GM18520 (cell line): ENCODE data around the gene RBM15B.

Source experiments
- ATAC-seq: cut with Tn5 transposase; IDR thresholded peaks from one replicate; pipeline ENCODE4 v1.9.1; 2021; ENCODE audit not compliant: unreplicated experiment

Gene RBM15B

DNA sequence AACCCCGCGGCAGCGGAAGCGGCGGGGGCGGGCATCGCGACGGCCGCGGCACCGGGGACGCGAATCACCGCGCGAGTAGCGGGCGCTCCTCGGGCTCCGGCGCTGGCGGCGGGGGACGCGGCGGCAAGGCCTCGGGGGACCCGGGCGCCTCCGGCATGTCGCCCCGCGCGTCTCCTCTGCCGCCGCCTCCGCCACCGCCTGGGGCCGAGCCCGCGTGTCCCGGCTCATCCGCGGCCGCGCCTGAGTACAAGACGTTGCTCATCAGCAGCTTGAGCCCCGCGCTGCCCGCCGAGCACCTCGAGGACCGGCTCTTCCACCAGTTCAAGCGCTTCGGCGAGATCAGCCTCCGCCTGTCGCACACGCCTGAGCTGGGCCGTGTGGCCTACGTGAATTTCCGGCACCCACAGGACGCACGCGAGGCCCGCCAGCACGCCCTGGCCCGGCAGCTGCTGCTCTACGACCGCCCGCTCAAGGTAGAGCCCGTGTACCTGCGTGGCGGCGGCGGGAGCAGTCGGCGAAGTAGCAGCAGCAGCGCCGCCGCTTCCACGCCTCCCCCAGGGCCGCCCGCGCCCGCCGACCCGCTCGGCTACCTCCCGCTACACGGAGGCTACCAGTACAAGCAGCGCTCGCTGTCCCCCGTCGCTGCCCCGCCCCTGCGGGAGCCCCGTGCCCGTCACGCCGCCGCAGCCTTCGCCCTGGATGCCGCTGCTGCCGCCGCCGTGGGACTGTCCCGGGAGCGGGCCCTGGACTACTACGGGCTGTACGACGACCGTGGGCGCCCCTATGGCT is 675 bp downstream of the RBM15B start:
- ATAC-seq: peak; percentile 1

DNA sequence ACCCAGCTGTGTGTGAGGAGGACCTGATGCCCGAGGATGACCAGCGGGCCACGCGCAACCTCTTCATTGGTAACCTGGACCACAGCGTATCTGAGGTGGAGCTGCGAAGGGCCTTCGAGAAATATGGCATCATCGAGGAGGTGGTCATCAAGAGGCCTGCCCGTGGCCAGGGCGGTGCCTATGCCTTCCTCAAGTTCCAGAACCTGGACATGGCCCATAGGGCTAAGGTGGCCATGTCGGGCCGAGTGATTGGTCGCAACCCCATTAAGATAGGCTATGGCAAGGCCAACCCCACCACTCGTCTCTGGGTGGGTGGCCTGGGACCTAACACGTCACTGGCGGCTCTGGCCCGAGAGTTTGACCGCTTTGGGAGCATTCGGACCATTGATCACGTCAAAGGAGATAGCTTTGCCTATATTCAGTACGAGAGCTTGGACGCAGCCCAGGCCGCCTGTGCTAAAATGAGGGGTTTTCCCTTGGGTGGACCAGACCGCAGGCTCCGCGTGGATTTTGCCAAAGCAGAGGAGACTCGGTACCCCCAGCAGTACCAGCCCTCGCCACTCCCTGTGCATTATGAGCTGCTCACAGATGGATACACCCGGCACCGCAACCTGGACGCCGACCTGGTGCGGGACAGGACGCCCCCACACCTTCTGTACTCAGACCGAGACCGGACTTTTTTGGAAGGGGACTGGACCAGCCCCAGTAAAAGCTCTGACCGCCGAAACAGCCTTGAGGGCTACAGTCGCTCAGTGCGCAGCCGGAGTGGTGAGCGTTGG is 1.5 kb downstream of the RBM15B start:
- ATAC-seq: no peak

DNA sequence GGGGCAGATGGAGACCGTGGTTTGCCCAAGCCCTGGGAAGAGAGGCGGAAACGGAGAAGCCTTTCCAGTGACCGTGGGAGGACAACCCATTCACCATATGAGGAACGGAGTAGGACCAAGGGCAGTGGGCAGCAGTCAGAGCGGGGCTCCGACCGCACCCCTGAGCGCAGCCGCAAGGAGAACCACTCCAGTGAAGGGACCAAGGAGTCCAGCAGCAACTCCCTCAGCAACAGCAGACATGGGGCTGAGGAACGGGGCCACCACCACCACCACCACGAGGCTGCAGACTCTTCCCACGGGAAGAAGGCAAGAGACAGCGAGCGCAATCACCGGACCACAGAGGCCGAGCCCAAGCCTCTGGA is 2.0 kb downstream of the RBM15B start:
- no peak for ATAC-seq

- no peak for ATAC-seq
Observed at GRCh38 chr3:51393564-51393963, 2.5 kb downstream of the RBM15B start.

DNA sequence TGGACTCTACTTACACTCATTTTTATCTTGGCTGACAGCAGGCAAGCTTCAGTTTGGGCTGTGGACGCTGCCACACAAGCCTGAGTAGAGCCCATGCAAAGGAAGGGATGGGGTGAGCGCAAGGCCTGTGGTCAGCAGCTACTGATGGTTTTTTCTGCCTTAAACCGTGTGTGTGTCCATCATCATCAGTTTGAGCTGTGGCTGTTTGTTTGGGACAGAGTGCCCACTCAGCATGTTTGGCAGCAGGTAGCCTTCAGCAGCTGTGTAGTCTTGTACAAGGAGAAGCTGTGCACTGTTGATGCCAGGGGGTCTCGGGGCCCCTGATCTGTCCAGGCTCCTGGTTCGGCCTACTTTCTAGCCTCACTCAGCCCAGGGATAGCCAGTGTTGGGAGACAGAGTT is 3.5 kb downstream of the RBM15B start:
- ATAC-seq: no peak

DNA sequence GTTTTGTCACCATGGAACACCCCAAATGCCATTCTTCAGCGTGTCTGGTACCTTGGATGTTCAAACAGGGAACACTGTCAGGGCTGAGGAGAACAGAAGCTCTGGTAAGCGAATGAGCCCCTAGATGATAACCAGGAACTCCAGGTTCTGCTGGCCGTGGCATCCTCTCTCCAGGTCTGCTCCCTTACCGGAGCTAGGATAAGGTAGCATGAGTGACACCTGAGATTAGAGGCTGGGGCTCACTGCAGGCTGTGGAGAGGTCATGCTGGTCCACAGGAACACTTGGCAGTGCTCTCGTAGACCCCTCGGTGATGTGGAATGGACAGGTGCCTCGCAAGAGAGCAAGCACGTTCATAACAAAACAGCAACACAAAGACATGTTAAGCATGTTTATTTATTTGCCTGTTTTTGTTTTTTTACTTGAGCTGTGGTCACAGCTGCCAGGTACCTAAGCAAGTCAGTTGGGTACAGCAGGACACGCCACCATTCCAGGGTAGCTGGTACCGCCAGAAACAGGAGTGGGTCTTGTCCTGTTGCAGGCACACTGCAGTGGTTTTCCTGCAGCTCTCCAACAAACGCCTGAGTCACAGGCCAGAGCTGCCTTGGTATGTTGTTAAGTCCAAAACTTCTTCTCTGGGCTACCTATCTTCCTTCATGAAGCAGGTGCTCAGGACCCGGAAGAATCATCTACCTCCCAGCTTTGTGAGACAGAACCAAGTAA is 4.6 kb downstream of the RBM15B start:
- ATAC-seq: no peak

DNA sequence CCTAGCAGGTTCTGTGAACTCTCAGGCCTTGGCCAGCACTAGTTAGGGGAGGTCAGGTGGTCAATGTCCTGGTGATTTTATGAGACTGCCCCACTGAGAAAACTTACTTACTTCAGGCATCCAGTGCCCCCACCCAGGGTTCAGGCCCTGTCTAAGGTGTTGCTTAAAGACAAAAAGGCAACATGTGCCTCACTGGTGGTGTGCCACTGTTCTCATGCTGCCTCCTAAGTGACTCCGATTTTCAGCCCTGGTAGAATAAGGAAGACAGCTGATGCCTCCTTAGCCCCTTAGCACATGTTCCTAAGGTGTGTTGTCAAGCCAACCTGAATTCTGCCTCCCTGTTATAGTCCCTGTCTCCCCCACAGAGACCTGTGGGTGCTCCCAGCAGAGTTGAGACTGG is 5.3 kb downstream of the RBM15B start:
- no peak for ATAC-seq

GRCh38 chr3:51397392-51397791 is 6.3 kb downstream of the RBM15B start:
- no peak for ATAC-seq

DNA sequence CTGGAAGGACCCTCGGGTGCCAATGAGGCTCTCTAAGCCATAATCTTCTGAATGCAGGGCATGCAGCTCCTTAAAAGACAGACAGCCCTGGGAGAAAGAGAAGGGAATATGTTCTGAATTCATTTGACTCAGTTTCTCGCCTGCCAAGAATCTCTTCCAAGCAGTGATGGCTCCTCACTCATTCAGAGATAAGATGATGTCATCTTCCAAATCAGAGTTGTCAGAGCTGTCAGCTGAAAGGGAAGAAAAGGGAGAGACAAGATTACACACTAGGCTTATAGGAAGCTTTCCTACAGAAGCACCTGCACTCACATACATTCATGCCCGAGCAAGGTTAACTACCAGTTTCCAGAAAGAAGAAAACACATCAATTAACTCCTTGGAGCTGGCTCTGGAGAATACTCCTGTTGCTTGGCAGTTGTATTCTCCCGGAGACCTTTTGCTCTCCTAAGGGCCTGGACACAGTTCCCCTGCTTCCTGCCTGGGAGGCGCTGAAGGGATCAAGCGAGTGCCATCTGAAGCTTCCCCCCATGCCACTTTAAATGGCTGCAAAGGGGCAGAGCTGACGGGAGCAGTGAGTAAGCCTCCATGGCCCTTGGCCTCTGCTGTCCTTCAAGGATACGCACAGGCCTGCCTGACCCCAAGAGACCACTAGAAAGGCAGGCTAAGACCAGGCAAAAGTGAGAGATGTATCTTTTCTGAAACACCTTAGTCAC is 7.7 kb downstream of the RBM15B start:
- ATAC-seq: no peak

DNA sequence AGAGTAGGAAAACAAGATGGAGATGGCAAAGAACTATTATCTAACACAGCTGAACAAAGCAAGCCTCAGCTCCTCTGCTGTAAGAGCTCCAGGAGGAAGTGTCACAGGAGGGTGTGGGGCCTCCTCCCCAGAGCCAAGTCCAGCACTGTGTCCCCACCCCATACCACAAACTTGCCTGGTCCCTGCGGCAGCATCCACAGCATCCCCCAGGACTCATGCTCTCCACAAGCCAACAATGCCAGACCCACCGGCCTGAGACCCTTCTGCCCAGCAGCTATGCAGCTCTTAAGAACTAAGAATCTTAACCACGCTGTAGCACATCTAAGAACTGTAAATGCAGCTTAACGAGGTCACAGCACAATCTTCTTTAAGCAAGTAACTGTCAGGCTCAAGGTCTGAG is 9.1 kb downstream of the RBM15B start:
- no peak for ATAC-seq

- no peak for ATAC-seq
Observed at GRCh38 chr3:51401735-51402134, 10.7 kb downstream of the RBM15B start.

- no peak for ATAC-seq
Observed at GRCh38 chr3:51403675-51404074, 12.6 kb downstream of the RBM15B start.

- no peak for ATAC-seq
Observed at GRCh38 chr3:51408021-51408420, 16.9 kb downstream of the RBM15B start.

- ATAC-seq: no peak
Observed at GRCh38 chr3:51408813-51409212, 17.7 kb downstream of the RBM15B start.

GRCh38 chr3:51422211-51422610 is 31.1 kb downstream of the RBM15B start:
- no peak for ATAC-seq

DNA sequence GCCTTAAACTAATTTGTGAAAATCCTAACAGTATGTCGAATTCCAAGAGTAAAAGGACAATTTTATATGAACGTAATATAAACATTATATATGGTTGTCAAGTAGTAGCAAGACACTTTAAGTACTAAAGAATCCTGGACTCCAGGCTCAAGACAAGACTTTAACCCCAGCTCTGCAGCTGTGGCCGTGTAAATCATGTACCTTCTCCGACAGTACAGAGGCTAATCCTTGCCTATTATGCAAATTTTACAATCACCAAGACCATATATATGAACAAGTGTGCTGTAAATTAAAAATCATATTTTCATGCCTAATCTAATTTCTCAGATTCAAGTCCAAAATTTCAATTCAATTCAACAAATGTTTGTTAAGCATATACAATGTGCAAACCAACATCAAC is 35.8 kb downstream of the RBM15B start:
- no peak for ATAC-seq

GRCh38 chr3:51429138-51429537 is 38.1 kb downstream of the RBM15B start:
- no peak for ATAC-seq

- no peak for ATAC-seq
Observed at GRCh38 chr3:51434110-51434509, 43.0 kb downstream of the RBM15B start.

DNA sequence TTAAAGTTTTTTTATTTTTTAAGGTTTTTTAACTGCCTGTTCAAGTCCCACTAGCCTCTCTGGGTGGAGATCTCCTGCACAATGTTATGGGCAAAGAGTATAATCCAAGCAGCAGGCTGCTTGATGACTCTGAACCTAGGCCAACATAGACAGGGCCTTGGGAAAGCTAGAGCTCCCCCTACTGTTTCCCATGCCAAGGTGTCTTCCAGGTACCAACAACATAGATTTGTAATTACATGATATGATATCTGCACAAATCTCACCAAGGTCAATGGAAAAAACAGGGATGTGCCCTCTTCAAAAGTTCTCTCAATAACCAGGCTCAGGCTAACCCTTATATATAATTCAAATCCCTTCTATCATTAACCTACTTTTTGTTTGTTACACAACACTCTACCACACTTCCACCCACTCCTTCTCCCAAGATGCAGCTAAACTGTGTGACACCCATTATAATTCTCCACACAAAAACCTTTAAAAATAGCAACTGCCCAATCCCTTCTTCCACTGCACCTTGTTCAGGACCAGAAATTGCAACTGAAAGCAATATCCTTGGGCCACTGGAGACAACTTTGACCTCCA is 43.8 kb downstream of the RBM15B start:
- ATAC-seq: no peak

GRCh38 chr3:51436998-51437639 is 46.0 kb downstream of the RBM15B start:
- no peak for ATAC-seq
